ENCODE results near the gene PRDM10. TPM values are rescaled to one million over a fixed set of nuclear protein-coding genes. Genes with fewer than 3 reads are reported as not detected.

The PRDM10 gene
- total RNA-seq, 1 donor from 2014 or later = 4.7 TPM

GRCh38 chr11:129854232-129854805 lies 148.3 kb downstream of the PRDM10 start:
- Histone ChIP-seq H3K27me3 (ENCODE audit: control insufficient read depth, insufficient read depth, low read length) (no peaks in the 10 kb centered on the region), H3K36me3 (ENCODE audit: control insufficient read depth, insufficient read depth, low read length) (peaks cover 2% of the 10 kb centered on the region), H3K4me3 (ENCODE audit: low read depth, low read length) (no peak overlapping the region)
- no peak for DNase-seq (ENCODE audit: low read depth)
- no peak for TF ChIP-seq CTCF (IDR thresholded peaks at IDR 0.05; ENCODE audit: insufficient read depth, low read length, severe bottlenecking)
- FAIRE-seq = peak; percentile 89

GRCh38 chr11:129853518-129854231 lies 149.0 kb downstream of the PRDM10 start:
- peak; percentile 92 for DNase-seq (ENCODE audit: low read depth)
- Histone ChIP-seq H3K4me3 (ENCODE audit: low read depth, low read length) (no peak overlapping the region), H3K36me3 (ENCODE audit: control insufficient read depth, insufficient read depth, low read length) (peaks cover 2% of the 10 kb centered on the region), H3K27me3 (ENCODE audit: control insufficient read depth, insufficient read depth, low read length) (no peaks in the 10 kb centered on the region)
- peak; percentile 84 for FAIRE-seq
- TF ChIP-seq CTCF (IDR thresholded peaks at IDR 0.05; ENCODE audit: insufficient read depth, low read length, severe bottlenecking) = no peak

- FAIRE-seq (no peak), DNase-seq (ENCODE audit: low read depth) (peak; percentile 53)
- Histone ChIP-seq H3K4me3 (ENCODE audit: low read depth, low read length) (no peak overlapping the region), H3K27me3 (ENCODE audit: control insufficient read depth, insufficient read depth, low read length) (no peaks in the 10 kb centered on the region), H3K36me3 (ENCODE audit: control insufficient read depth, insufficient read depth, low read length) (no peaks in the 10 kb centered on the region)
- TF ChIP-seq CTCF (IDR thresholded peaks at IDR 0.05; ENCODE audit: insufficient read depth, low read length, severe bottlenecking) = no peak
Measured at GRCh38 chr11:129852125-129852740, 150.4 kb downstream of the PRDM10 start.

Other genes starting within 250 kb of the PRDM10 start
- gene TMEM45B, start 187.0 kb downstream of the PRDM10 start, total RNA-seq = 162 and 317 TPM in 2 replicates
- gene NFRKB, start 107.3 kb downstream of the PRDM10 start, total RNA-seq = 9.6 and 26.3 TPM in 2 replicates
- gene APLP2, start 67.1 kb upstream of the PRDM10 start, total RNA-seq = 504 and 567 TPM in 2 replicates
- gene ST14, start 156.9 kb upstream of the PRDM10 start, total RNA-seq = 79.2 and 105 TPM in 2 replicates

All from bronchial epithelial cell (primary cell).